Measurements from ENCODE around the gene PKD1. TPM values are rescaled to one million over a fixed set of nuclear protein-coding genes. Genes with fewer than 3 reads are reported as not detected.

Gene PKD1
- total and polyA plus RNA-seq, 2 of the 13 experiments (the other 11 are each of a cell fraction or from before 2014, with no cell fraction given): 22.1 to 23.0 TPM

GRCh38 chr16:2147981-2148671, 12.4 kb upstream of the PKD1 start, which contains the start of gene RAB26 (continued):
- TF ChIP-seq, protein P1, sequence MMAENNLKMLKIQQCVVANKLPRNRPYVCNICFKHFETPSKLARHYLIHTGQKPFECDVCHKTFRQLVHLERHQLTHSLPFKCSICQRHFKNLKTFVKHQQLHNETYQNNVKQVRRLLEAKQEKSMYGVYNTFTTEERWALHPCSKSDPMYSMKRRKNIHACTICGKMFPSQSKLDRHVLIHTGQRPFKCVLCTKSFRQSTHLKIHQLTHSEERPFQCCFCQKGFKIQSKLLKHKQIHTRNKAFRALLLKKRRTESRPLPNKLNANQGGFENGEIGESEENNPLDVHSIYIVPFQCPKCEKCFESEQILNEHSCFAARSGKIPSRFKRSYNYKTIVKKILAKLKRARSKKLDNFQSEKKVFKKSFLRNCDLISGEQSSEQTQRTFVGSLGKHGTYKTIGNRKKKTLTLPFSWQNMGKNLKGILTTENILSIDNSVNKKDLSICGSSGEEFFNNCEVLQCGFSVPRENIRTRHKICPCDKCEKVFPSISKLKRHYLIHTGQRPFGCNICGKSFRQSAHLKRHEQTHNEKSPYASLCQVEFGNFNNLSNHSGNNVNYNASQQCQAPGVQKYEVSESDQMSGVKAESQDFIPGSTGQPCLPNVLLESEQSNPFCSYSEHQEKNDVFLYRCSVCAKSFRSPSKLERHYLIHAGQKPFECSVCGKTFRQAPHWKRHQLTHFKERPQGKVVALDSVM (CRISPR knock-in tag; IDR thresholded peaks at IDR 0.05): no peak
- TF ChIP-seq GLMP (CRISPR knock-in tag; IDR thresholded peaks at IDR 0.05; ENCODE audit: borderline replicate concordance) (no peak), NCOA2 (CRISPR knock-in tag; IDR thresholded peaks at IDR 0.05) (no peak), MAFK (conservative IDR thresholded peaks at IDR 0.05 in 1 of 2, IDR thresholded peaks at IDR 0.05 in 1 of 2; ENCODE audit: low read length in 2 of 2) (no peak), GATAD1 (CRISPR knock-in tag; IDR thresholded peaks at IDR 0.05) (peak; percentile 27; the same call in 1 of the 2 replicates), ZNF382 (CRISPR knock-in tag; IDR thresholded peaks at IDR 0.05; ENCODE audit: borderline replicate concordance) (no peak), ZBTB37 (CRISPR knock-in tag; IDR thresholded peaks at IDR 0.05) (no peak), ZNF607 (CRISPR knock-in tag; IDR thresholded peaks at IDR 0.05; ENCODE audit: borderline replicate concordance) (no peak), ADNP (CRISPR knock-in tag; IDR thresholded peaks at IDR 0.05) (no peak), SMAD1 (CRISPR knock-in tag; IDR thresholded peaks at IDR 0.05; ENCODE audit: borderline replicate concordance, low read depth) (no peak), JUND (CRISPR knock-in tag; IDR thresholded peaks at IDR 0.05) (no peak), ARHGAP35 (CRISPR knock-in tag; IDR thresholded peaks at IDR 0.05; ENCODE audit: borderline replicate concordance) (no peak), ERF (CRISPR knock-in tag; IDR thresholded peaks at IDR 0.05) (peak; percentile 81; the same call in 1 of the 2 replicates), TSC22D2 (CRISPR knock-in tag; IDR thresholded peaks at IDR 0.05; ENCODE audit: borderline replicate concordance) (no peak), GABPA (IDR thresholded peaks at IDR 0.05; ENCODE audit: low read depth, low read length) (no peak), GABPA (CRISPR knock-in tag; IDR thresholded peaks at IDR 0.05; ENCODE audit: low read depth) (0 out of 2 replicates have a peak, but pooled peaks have one; percentile 37), CC2D1A (CRISPR knock-in tag; IDR thresholded peaks at IDR 0.05) (no peak)
- TF ChIP-seq, protein P2, sequence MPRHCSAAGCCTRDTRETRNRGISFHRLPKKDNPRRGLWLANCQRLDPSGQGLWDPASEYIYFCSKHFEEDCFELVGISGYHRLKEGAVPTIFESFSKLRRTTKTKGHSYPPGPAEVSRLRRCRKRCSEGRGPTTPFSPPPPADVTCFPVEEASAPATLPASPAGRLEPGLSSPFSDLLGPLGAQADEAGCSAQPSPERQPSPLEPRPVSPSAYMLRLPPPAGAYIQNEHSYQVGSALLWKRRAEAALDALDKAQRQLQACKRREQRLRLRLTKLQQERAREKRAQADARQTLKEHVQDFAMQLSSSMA (CRISPR knock-in tag; IDR thresholded peaks at IDR 0.05): no peak
- TF ChIP-seq, protein P3, sequence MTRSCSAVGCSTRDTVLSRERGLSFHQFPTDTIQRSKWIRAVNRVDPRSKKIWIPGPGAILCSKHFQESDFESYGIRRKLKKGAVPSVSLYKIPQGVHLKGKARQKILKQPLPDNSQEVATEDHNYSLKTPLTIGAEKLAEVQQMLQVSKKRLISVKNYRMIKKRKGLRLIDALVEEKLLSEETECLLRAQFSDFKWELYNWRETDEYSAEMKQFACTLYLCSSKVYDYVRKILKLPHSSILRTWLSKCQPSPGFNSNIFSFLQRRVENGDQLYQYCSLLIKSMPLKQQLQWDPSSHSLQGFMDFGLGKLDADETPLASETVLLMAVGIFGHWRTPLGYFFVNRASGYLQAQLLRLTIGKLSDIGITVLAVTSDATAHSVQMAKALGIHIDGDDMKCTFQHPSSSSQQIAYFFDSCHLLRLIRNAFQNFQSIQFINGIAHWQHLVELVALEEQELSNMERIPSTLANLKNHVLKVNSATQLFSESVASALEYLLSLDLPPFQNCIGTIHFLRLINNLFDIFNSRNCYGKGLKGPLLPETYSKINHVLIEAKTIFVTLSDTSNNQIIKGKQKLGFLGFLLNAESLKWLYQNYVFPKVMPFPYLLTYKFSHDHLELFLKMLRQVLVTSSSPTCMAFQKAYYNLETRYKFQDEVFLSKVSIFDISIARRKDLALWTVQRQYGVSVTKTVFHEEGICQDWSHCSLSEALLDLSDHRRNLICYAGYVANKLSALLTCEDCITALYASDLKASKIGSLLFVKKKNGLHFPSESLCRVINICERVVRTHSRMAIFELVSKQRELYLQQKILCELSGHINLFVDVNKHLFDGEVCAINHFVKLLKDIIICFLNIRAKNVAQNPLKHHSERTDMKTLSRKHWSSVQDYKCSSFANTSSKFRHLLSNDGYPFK (CRISPR knock-in tag; IDR thresholded peaks at IDR 0.05; ENCODE audit: borderline replicate concordance): 0 out of 2 replicates have a peak, but pooled peaks have one; percentile 39
- TF ChIP-seq, protein P4, sequence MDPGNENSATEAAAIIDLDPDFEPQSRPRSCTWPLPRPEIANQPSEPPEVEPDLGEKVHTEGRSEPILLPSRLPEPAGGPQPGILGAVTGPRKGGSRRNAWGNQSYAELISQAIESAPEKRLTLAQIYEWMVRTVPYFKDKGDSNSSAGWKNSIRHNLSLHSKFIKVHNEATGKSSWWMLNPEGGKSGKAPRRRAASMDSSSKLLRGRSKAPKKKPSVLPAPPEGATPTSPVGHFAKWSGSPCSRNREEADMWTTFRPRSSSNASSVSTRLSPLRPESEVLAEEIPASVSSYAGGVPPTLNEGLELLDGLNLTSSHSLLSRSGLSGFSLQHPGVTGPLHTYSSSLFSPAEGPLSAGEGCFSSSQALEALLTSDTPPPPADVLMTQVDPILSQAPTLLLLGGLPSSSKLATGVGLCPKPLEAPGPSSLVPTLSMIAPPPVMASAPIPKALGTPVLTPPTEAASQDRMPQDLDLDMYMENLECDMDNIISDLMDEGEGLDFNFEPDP (CRISPR knock-in tag; conservative IDR thresholded peaks at IDR 0.05): no peak
